HG03565 (cell line): ENCODE results near the gene TM4SF4.

Experiments used
- ATAC-seq: cut with Tn5 transposase; IDR thresholded peaks from one replicate; pipeline ENCODE4 v1.9.1; 2021; ENCODE audit warnings: mild to moderate bottlenecking, moderate library complexity; ENCODE audit not compliant: unreplicated experiment

The TM4SF4 gene

DNA sequence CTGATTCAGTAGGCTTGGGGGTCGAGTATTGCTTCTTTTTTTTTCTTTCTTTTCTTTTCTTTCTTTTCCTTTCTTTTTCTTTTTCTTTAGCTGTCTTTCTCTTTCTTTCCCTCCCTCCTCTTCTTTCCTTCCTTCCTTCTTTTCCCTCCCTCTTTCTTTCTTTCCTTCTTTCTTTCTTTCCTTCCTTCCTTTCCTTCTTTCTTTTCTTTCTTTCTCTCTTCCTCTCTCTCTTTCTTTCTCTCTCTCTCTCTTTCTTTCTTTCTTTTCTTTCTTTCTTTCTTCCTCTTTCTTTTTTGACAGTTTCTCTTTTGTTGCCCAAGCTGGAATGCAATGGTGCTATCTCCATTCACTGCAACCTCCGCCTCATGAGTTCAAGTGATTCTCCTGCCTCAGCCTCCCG lies 36.0 kb downstream of the TM4SF4 start:
- no peak for ATAC-seq

DNA sequence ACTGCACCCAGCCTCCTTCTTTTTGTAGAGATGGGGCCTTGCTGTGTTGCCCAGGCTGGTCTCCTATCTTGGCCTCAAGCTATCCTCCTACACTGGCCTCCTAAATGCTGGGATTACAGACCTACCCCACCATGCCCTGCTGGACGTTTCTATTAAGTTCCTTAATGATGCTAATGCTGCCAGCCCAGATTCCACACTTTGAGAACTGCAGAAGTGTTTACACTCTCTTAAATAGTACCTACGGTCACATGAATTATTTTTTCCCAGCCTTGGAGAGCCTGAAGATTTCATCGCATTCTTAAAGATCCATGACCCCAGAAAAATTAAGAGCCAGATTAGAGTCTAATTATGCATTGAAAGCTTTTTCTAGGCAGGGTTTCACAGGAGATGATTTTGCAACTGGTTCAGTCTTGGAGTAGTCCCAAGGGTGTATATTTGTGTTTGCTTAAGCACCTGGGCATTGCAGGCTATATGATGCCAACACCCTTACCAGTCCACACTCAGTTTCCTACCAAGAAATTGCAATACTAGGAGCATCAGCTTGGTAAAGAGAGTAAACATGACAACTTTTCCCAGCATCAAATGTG lies 36.6 kb downstream of the TM4SF4 start:
- ATAC-seq: no peak

DNA sequence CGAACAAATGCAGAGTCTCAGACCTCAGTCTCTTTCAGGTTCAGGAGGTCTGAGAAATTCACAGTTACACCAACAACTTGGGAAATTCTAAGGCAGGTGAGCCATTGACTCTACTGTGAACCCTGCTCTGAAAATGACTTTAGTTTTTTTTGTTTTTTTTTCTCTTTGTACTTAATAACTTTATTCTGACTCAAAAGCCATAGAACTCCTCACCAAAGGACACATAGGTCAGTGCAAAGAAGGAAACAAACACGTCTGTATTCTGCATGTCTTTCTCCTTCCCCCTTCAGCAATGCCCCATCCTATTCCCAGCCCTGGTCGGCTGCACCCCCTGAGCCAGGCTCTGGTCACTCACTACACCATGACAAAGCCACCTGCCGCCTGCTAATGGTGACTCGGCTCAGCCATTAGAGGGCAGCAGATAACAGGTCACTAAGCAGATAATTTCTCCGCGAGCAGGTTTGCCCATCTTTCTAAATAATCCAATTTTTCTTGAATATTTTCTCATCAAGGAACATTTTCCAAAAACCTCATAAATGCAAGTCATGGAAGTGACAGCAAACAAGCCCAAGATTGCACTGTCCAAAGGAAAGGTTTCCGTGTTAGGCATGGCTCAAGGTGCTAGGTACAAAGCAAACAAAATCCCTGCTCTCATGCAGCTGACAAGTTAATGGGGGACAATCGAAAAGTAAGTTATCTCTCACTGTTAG lies 37.7 kb downstream of the TM4SF4 start:
- peak; percentile 48 for ATAC-seq

DNA sequence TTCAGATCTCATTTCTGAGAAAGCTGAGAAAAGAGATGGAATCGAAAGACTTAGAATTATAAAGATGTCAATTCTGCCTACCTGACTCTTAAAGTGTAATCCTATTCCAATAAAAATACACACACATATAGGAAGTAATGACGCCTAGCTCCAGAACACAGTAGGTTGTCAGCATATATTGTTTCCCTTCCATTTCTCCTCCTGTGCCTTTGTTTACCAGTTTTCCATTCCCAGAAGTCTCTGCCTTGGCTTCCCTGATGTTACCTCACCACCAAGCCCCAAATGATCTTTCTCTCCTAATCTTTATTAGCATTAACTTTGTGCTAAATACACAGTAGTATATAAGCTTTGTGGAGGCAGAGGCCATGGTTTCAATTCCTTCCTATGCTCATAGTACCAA lies 40.0 kb downstream of the TM4SF4 start:
- ATAC-seq: no peak

DNA sequence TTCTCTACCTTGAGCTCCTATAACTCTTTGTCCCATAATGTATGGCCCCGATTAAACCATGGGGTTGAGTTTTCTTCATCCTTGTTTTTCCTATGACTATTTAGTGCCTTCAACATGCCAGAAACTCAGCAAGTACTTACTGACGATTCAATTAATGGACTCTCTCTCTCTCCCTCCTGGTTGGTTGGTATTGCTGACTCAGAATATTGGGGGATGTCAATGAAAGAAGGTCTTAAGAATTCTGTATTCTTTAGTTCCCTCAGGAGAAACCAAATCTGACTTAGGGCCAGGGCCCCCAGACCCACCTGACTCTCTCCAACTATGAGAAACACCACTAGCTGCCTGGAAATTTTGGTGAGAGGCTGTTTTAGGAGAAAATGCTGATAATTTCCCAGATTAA lies 40.8 kb downstream of the TM4SF4 start:
- ATAC-seq: no peak

DNA sequence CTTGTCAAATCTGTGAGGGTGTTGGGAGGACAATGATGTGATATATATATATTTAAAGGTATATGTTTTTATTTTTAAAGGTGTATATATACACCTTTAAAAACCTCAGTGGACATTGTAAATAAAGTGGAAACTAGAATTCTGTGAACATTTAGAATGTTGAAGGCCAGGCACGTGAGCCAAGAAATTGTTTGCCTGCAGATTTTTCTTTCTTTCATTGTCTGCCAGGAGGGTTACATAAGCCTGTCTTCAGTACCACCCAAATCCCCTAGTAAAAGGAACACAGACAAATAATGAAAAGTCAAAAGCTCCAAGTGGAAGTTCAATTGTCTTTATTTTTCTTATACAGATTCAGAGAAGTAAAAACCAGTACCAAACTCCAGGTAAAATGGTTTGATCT lies 42.4 kb downstream of the TM4SF4 start:
- no peak for ATAC-seq

DNA sequence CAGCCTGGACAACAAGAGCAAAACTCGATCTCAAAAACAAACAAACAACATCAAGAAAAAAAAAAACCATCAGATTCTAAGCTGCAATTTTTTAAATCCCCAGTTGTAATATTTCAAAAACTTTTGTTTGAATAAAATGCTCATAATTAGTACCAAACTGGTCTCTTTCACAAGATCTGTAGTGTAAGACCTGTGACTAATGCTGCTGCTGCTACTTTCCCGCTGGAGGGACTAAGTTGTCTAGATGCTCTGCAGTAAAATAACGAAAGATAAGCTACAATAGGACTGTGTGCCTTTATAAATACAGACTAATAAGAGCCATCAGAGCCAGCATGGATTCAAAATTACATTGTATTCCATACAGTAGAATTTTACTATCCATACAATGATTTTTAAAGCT lies 45.4 kb downstream of the TM4SF4 start:
- no peak for ATAC-seq

DNA sequence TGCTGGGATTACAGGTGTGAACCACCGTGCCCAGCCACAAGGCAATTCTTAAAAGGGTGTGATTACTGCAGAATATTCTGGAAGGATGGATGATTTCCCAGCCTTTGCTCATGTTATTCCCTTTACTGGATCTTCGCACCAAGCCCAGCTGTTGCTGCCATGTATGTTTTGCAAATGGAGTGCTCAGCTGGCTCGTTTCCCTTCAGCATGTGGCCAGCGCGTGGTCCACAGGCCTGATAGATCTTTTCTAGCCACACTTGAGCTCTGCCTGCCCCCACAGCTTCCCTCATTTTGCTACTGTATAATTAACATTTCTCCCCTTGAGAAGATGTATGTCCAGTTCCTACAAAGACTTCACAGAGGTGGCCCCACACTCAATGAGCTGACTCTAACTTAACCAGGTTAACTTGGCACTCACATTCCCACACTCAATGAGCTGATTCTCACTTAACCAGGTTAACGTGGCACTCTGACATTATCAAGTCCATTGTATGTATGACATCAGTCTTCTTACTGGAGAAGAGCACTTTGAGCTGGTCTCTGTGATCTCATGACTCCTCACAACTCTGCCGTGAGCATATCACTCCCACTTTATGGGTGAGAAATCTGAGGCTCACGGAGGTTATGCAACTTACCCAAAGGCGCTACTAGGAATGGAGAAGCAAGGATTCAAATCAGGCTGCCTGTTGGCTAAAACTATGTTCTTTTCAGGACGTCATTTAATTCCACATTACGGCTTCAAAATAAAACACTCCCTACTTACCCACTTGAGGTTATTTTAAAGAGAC lies 49.2 kb downstream of the TM4SF4 start:
- ATAC-seq: no peak

DNA sequence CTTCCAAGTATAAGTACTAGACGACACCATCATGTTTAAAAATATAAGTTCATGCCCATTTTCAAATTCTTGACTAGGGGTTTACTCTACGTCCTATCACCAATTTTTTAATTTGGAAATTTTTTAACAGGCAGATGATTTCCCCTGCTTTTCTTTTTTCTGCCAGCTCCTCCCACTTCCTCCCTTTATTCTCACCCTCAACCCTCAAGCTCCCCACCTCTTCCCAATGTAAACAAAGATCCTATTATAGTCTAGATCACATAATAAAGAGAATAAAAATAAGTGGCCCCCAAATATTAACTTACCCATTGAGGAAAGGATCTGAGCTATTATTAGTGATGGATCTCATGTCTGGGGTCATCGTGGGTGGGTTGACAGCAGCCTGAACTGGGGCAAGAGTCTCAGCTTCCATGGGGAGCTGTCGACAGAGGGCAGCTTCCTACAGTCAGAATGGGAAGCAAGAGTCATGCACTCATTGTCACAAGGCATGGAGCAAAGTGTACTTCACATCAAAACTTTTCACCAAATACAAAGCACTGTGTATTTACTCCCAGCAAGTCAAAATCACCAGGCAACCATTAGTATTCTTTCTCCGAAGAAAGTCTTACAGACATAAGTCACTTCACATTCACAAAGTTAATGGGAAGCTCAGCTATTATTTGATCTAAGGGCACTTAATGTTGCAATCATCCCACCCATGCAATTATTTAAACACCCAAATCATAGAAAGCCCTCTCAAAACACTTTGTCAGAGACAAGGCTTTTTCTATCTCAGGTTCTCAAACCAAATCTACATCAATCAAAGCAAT lies 53.2 kb downstream of the TM4SF4 start:
- no peak for ATAC-seq

DNA sequence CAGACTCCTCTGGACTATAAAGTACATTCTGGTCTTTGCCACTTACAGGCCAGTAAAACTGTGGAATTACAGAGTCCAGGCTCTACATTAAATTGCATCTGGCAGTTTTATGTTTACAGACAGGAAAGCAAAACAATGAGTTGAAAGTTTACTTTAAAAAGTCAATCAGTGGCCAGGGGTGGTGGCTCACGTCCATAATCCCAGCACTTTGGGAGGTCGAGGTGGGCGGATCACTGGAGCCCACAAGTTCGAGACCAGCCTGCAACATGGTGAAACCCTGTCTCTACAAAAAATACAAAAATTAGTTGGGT lies 53.8 kb downstream of the TM4SF4 start:
- no peak for ATAC-seq

DNA sequence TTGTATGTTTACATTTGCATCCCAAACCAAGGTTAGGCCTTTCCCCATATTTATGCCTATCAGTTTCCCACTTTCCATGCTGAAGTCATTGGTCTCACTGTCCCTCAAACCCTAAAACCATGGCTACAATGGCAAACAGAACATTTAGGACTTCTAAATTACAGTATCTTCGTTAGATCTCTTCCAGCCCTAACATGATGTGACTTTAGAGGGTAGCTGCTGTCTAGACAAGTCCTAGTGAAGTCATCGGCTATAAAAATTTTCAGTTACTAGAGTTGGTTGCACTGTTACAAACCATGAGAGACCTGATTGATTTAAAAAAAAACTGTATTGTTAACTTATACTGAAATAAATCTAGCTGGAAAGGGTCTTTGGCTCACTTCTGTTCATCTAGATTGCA lies 54.6 kb downstream of the TM4SF4 start:
- no peak for ATAC-seq

DNA sequence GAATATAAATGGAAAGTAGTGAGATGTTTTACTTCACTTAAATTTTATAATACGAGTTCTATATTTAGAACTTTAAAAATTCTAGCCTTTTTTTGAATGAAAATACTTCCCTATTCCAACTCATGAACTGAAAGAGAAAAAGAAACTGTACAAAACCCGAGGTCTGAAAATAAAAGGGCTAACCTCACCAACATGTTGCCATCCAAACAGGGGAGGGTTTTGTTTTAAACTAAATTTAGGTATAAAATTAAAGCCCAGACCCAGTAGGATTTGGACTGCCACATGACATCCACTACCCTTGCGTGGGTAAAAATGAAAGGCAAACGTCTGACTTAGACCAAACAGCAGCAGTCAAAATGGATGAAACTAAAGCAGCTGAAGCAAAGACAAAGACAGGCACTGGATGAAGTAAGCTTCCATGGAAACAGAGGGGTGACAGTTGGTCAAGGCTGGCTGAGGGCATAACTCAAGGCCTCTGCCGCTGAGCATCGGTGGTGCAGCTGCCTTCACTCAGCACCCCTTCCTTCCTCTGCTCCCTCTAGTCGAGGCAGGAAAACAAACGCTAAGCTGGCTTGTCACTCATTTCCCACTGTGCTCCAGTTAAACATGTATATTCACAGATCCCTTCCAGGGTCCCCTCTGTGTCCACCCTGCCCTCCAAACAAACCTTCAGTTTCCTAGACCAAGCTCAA lies 58.1 kb downstream of the TM4SF4 start:
- ATAC-seq: no peak

DNA sequence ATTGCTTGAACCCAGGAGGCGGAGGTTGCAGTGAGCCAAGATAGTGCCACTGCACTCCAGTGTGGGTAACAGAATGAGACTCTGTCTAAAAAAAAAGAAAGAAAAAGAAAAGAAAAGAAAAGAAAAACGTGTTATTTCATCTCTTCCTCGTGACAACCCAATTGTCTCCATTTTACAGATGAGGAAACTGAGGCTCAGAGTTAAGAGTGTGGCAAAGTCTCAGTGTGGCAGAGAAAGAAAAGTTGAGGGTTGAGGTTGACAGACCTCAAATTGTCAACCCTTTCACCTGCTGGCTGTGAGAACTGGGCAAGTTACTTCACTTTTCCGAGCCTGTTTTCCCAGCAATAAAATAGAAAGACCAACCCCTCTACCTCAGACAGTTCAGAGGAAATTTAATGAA lies 59.6 kb downstream of the TM4SF4 start:
- ATAC-seq: no peak

DNA sequence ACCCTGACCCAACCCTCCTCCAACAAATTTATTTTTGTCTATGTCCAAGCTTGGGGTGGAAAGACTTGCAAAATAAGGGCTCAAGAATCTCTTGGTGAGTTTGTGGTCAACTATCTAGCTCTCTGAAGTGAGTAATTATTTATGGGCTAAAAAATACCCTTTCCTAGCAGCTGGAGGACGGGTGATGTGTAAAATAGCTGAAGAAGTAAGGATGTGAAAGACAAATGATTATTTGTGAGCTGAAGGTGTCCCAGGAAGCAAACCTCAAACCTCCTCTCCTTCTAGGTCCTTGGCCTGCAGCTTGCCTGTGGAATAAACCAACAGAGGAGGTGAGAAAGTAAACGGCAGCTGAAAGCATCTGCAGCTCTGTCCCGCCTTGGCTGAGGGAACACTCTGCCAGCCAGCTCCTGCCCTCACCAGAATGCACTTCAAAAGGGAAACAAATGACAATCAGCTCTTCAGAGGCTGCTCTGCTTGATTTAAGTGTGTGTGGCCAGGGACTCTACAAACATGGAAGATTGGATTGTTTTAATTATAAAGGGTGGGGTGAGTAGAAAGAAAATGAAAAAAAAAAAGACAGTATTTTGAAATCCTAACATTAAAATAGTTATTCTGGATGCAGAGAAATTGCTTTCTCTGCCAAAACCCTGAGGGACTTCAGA lies 60.3 kb downstream of the TM4SF4 start:
- ATAC-seq: no peak

DNA sequence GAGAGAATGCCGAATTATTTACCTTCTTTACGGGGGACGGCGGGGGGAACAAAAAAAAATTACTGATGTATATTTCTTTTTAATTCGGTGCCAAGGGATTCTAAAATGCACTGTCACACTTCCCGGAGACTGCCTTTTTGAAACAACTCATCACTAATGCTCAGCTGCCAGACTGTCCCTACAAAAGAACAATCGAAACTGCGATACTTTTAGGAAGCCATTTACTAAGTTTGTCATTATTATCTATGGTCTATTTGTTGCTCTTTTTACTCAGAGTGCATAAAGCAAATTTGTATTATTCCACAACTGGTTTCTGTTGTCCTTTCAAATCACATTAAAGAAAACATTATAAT lies 60.8 kb downstream of the TM4SF4 start:
- ATAC-seq: no peak

DNA sequence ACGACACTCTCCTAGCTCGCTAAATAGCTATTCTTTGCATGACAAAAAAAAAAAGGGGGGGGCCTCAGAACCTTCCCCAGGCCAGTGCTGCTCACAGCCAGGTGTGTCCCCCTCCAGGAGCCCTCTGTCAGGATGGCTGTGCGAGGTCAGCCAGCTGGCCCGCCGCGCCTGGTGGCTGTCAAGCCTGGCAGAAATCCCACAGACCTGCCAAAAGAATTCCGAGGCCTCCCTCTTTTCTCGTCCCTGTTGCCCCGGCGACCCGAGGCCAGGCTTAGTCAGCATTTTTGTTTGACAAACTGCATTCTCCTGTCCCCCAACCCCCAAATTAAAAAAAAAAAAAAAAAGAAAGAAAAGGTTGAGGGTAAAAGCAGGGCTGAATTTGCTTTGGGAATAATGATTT lies 61.9 kb downstream of the TM4SF4 start:
- no peak for ATAC-seq

DNA sequence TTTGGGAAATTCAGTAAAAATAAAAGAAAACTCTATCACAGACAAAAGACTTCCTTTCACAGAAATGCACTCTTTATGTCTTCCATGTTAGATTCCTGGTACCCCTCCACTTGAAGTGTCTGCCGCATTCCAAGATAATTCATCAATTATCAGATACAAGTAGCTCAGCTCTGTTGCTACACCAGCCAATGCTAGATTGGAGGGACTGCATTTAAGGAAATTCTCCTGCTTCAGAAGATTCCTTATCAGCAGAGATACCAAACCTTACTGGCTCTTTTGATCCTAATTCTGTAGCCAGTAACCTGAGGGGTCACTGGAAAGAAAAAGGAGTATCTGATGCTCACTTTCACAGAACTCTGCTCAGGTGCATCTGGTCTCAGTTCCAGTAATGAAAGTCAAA lies 63.9 kb downstream of the TM4SF4 start:
- no peak for ATAC-seq

DNA sequence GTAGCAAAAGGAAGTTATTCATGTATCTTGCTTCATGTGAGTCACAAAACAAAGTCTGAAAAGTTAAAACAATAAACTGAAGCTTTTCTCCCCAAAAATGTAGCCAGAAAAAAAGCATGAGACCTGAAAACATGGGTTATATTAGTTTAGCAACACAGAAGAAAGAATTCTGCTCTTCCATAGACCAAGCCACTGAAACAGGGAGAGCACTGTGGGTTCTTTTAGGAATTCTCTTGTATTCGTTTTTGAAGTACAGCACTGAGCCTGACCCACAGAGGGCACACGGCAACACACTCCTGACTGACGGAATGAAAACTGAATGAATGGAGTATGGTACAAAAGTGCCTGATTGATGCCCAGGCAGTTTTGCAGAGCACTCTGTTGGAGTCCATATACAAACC lies 66.6 kb downstream of the TM4SF4 start:
- ATAC-seq: no peak

DNA sequence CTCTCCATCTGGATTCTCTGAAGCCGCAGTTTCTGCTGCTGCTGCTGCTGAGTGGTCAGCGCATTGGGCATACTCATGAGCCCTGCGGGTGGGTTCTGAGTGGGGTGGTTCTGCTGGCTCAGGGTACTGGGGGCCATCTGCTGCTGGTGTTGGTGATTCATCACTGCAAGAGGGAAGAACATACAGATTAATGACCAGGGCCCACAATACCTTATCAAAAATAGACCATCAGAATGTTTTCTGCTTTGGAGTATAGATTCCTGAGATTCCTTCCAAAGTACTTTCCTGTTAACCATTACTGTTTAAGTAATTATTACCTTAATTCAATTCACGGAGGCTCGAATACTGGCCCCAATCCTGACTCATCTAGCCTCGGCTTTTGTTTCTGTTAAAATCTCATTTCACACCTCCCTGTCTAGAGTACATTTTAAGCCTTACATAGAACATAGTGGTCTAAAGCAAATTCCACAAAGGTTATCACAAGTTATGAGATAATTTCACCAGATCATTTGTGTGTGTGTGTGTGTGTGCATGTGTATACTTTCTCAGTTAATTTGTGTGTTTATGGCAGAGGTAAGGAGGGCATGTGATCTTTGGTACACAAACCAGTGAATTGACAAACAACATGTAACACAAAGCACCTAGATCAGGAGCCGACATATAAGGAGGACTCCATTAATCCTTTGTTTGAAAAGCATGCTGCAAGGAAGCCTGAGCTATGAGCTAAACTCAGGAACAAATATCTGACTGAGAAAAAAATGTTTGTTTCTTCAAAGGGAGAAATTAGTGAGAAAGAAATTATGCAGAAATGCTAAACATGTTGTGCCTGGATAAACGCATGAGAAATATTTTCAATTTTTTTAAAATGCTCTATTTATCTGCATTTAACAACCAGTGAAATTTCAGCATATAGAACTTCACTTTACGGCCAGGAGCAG lies 68.1 kb downstream of the TM4SF4 start:
- no peak for ATAC-seq

DNA sequence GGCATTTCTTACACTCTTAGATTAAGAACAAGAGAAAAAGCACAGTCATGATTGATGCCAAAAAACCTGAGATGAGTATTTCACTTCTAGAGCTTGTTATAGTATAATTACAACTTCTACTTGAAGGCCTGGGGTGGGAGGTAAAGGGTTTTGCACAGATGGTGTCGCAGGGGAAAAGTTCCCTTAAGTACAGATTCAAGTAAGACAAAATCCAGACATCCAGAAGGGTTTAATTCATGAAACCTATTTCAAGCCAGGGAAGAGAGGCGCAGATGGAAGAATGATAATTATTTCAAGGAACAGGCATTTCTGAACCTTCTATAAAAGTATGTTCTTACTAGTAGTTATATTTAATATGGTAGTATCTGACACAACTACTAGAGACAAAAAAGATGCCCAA lies 70.6 kb downstream of the TM4SF4 start:
- no peak for ATAC-seq
